ENCODE data around the gene SETD5.

SETD5 gene

GRCh38 chr3:9390265-9390888 is 7.0 kb upstream of the SETD5 start:
- no peak for DNase-seq

GRCh38 chr3:9392041-9392440 is 5.4 kb upstream of the SETD5 start:
- DNase-seq: no peak

- DNase-seq: no peak
Measured at GRCh38 chr3:9395570-9396300, 1.7 kb upstream of the SETD5 start.

- no peak for DNase-seq
Measured at GRCh38 chr3:9396301-9396631, 1.1 kb upstream of the SETD5 start.

DNA sequence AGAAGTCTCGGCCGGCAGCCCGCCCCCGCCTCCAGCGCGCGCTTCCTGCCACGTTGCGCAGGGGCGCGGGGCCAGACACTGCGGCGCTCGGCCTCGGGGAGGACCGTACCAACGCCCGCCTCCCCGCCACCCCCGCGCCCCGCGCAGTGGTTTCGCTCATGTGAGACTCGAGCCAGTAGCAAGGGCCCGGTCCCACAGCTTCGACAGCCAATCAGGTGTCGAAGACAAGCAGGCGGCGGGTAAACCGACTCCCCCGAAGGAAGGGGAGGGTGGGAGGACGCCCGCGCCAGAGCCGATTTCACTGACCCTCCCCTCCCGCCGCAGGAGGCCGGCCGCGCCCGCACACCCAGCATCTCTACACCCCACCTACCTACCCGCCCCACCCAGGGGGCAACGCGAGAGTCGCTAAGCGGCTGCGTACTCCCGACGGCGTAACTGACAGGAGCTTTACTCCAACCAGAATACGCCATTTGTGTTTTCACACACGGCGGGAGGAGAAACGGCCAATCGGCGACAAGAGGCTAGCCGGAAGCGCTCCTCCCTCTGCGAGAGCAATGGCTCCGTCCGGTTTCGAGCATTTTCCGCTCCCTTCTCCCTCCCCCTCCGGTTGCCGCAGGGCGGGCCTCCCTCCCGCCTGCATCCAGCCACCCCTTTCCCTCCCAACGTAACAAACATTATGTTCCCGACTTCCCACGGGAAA is 633 bp upstream of the SETD5 start:
- DNase-seq: peak; percentile 91

DNA sequence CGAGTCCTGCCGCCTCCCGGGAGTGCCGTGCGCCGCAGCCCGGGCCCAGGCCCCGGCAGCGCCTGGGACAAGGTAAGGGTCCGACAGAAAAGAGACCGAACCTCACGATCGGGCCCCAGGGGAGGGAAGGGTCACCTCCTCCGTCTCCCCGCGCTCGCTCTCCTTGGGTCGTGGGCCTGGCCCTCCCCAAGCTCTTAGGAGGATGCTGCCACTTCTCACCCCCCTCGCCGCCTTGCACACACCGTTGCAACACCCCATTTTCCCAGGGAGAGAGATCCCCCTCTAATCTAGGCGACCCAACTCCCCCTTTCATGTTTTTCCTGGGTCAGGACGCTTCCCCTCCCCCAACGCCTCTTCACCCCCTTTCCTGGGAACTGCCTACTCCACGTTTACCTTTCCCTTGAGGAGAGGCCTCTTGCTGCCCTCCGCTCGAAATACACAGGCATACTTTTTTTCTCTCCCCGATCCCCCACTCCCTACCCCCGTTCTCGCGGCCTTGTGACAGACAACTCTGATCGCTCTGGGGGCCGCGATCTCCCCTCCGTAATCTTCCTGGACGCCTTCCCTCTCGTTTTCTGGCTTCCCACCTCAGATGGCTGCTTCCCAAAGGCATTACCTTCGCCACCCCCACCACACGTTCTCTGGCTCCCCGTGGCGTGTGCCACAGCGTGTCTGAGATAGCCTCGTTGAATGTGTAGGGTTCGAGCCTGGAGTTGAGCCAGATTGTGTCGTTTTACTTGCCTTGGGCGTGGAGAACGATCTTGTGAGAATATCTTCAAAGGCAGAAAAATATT is 688 bp downstream of the SETD5 start:
- DNase-seq: no peak

- DNase-seq: no peak
Measured at GRCh38 chr3:9398700-9399336, 1.4 kb downstream of the SETD5 start.

DNA sequence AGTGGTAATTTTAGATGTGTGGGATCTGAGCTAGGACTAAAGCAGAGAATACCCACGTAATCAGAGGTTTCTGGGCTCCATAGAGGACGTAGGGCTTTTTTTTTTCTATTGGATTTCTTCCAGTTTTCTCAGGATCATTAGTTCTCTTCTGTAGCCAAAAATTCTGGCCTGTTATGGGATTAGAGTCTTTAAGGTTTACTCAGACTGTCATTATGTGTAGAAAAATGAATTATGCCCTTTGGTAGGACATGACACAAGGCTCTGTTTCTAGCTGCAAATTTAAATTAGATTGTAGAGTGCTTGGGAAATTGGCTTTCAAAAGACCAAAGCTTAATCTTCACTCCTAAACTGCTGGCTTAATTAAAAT is 1.9 kb downstream of the SETD5 start:
- DNase-seq: no peak

GRCh38 chr3:9399746-9400145 is 2.3 kb downstream of the SETD5 start:
- DNase-seq: peak; percentile 46

DNA sequence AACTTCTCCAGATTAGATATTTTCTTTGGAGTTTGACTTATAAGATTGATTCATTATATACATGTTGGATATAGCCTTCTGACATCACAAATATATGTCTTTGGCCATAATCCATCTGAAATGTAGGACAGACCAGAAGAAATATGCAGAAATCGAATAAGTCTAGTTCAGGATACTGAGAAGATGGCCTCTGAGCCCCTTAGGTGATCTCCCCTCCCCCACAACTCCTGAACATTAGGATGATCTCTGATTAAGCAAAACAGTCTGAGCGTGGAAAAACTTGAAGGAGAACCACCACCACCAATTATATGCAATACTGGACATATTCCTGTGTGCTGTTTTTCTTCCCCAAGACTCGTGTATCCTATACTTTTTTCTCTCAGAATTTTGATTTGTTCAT is 3.2 kb downstream of the SETD5 start:
- no peak for DNase-seq

GRCh38 chr3:9401986-9402385 is 4.6 kb downstream of the SETD5 start:
- DNase-seq: no peak

DNA sequence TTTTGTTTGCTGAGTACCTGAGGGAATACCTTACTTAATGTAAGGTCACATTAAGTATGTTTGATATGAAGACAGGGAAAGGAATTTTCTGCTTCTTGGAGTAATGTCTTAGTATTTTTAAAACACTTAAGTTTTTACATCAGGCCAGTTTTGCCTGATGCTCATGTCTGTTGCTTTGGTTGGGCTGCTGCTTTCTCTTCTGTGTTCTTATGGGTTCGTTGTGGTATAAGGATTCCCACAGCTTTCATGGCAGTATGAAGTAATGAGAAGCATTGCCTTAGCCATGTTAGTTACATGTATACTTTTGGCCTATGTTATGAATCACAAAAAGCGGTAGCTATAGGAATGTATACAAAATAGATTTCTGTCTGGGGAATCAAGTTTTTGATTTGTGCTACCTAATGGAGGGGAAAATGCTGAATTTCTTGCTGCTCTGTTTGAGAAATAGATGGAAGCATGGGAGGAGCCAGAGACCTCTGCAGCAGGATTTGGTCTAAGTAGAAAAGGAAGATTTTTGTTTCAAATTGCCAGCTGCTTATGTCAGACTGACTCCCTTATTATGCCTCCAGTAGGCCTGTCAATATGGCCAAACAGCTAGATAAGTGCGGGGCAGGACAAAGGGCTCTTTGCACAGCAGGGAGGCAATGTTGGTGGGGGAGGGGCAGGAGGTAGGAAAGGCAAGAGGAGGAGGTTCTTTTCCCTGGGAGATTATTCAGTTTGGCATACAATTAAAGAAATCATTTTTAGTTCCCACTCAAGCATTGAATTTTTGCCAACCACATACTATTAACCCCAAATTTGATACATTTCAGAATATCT is 5.2 kb downstream of the SETD5 start:
- no peak for DNase-seq

GRCh38 chr3:9403463-9403862 is 6.0 kb downstream of the SETD5 start:
- DNase-seq: no peak

- DNase-seq: no peak
Measured at GRCh38 chr3:9404680-9405079, 7.3 kb downstream of the SETD5 start.

DNA sequence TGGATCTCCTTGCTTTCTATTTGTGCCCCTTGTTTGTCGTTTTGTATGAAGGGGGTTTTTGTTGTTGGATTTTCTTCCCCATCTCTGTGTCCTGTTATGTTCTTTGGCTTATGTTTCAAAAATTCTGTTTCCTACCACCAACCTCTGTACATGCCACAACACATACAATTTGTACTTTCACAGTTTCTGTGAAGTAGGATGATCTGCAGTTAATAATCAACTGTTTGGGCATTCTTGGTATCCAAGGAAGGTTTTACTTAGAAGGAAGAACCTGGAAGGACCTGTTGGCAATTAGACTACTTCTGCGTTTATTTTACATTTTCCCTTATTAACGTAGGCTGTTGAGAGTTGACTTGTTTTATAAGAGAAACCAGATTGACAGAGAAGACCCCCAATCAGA is 8.3 kb downstream of the SETD5 start:
- DNase-seq: no peak

DNA sequence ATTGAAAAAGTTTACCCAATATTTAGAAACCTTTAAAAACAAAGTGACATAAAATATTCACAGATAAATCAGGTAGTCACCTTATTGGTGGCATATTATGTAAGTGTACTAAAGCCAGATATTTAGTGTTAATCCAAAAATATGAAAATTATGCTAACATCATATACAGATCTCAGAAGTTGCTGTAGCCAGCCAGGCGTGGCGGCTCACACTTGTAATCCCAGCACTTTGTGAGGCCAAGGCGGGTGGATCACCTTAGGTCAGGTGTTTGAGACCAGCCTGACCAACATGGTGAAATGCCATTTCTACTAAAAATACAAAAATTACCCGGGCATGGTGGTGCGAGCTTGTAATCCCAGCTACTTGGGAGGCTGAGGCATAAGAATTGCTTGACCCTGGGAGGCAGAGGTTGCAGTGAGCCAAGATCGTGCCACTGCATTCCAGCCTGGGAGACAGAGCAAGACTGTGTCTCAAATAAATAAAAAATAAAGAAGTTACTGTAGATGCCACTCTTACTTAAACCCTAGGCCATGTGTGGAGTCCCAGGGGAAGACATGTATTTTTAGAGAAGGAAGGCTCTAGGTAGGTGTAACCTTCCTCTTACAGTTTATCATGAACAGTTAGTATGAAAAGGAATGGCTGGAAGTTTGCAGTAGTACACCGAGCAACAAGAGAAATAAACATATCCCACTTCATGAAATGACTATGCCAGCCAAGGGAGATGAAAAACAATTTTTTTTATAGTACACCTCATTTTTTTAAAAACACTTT is 9.6 kb downstream of the SETD5 start:
- DNase-seq: no peak

GRCh38 chr3:9408061-9408460 is 10.6 kb downstream of the SETD5 start:
- no peak for DNase-seq

DNA sequence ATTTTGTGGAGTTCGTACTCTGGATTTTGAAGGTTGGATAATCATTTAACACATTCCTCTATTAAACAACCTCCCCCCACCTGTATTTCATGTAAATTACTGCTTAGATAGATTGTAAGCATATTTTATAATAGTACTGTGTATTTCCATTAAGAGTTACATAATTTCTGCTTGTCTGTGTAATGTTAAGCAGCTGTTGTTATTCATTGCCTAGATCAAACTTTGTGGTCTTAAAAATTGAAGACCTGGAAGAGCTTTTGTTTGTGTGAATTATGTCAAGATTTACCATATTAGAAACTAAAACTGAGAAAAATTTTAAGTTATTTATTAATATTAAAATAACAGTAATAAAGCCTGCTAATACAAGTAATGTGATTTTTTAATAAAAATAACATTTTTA is 11.1 kb downstream of the SETD5 start:
- DNase-seq: no peak

GRCh38 chr3:9409981-9410854 is 12.8 kb downstream of the SETD5 start:
- no peak for DNase-seq

- DNase-seq: no peak
Measured at GRCh38 chr3:9411302-9411701, 13.9 kb downstream of the SETD5 start.

Data from NCI-H2107 (cell line).